DMS53 treated with DMSO at 0.1 percent for 48 hours (cell line): ENCODE results near the gene MMP13.
A peak's percentile ranks its signal among the peaks of the same experiment; 100 is the strongest.
"Not testable (repeated sequence)": the region's sequence is repeated elsewhere in the genome, so short reads cannot be mapped to it uniquely, and the experiment has no call there.

ENCODE experiments used
- DNase-seq: peaks from one replicate; lab custom pipeline; 2025; ENCODE audit not compliant: unreplicated experiment; lab: John Stamatoyannopoulos, UW

Gene MMP13

DNA sequence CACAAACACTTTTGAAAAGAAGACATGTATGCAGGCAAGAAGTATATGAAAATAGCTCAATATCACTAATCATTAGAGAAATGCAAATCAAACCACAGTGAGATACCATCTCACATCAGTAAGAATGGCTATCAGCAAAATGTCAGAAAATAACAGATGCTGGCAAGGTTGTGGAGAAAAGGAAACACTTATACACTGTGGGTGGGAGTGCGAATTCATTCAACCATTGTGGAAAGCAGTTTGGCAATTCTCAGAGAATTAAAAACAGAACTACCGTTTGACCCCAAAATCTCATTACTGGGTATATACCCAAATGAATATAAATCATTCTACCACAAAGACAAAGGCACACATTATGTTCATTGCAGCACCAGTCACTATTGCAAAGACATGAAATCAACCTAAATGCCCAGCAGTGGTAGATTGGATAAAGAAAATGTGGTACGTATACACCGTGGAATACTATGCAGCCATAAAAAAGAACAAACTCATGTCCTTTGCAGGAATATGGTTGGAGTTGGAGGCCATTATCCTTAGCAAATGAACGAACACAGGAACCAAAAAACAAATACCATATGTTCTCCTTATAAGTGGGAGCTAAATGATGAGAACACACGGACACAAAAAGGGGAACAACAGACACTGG lies 18.5 kb downstream of the MMP13 start:
- DNase-seq = no peak

- DNase-seq = no peak
Measured at GRCh38 chr11:102935514-102935913, 20.0 kb downstream of the MMP13 start.

GRCh38 chr11:102934735-102935134 lies 20.8 kb downstream of the MMP13 start:
- DNase-seq = no peak

- no peak for DNase-seq
Measured at GRCh38 chr11:102933627-102934026, 21.9 kb downstream of the MMP13 start.

DNA sequence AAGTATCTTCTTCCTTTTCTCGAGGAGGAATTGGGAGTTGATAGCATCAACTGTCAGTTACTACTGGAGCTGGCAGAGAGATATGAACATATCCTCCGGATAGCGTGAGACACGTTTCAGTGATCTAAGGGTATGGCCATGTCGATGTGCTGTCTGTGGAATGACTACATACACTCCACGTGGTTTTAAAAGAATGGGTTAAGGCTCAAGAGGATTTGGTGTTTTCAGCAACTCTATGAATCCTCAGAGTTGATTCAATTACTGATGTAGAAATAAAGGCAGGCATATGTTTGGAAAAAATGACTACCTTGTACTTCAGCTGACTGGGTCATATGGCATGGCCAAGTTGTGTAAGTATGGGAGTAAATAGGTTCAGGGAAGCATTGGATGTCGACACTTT lies 22.9 kb downstream of the MMP13 start:
- no peak for DNase-seq

- no peak for DNase-seq
Measured at GRCh38 chr11:102930451-102930850, 25.1 kb downstream of the MMP13 start.

GRCh38 chr11:102929972-102930371 lies 25.6 kb downstream of the MMP13 start:
- no peak for DNase-seq

- DNase-seq = no peak
Measured at GRCh38 chr11:102929166-102929565, 26.4 kb downstream of the MMP13 start.

DNA sequence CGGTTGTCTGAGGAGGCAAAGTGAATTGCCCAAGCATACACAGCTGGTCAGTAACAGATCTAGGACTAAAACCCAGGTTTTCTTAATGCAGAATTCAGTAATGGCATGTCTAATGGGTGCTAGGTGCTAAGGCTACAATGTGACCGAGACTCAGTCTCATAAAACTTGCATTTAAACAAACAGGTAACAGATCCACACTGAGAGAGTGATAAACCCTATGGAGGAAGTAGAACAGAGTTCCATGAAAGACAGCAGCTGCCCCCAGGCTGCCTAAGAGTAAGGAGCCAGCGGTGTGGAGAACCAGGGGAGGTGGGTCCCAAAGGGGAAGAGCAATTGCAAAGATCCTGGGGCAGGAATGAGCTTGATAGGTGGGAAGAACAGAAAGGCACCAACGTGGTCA lies 27.3 kb downstream of the MMP13 start:
- DNase-seq = no peak

GRCh38 chr11:102927624-102927990 lies 27.9 kb downstream of the MMP13 start:
- DNase-seq = no peak

DNA sequence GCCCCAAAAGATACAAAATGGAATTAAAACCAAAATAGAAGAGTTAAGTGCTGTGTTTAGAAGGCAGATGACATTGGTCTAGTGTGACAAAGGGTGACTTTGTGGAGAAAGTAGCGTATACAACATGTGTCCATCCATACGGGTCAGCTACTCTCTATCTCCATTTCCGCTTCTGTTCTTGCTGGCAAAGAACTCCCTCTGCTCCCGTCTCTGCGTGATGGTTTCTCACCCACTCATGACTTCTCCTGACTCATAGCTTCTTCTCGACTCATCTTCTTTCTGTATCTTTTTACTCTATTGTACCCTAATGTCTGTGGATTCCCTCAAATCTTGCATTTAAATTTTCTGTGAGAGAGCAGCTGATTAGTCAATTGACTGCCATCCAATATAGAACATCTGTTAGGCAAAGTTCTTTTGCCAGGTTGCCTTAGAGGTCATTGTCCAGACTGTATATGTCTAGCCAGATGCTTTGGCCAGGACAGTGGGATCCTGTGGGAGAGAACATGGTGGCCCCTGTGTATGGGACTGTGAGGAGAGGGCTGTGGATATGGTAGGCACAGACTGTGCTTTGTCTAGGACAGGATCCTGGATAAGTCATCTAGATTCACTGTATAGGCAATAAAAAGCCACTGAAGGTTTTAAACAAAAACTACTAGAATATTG lies 28.4 kb downstream of the MMP13 start:
- no peak for DNase-seq

- no peak for DNase-seq
Measured at GRCh38 chr11:102926517-102926916, 29.0 kb downstream of the MMP13 start.

GRCh38 chr11:102925988-102926387 lies 29.5 kb downstream of the MMP13 start:
- DNase-seq = no peak

GRCh38 chr11:102924851-102925380 lies 30.6 kb downstream of the MMP13 start:
- DNase-seq = no peak

DNA sequence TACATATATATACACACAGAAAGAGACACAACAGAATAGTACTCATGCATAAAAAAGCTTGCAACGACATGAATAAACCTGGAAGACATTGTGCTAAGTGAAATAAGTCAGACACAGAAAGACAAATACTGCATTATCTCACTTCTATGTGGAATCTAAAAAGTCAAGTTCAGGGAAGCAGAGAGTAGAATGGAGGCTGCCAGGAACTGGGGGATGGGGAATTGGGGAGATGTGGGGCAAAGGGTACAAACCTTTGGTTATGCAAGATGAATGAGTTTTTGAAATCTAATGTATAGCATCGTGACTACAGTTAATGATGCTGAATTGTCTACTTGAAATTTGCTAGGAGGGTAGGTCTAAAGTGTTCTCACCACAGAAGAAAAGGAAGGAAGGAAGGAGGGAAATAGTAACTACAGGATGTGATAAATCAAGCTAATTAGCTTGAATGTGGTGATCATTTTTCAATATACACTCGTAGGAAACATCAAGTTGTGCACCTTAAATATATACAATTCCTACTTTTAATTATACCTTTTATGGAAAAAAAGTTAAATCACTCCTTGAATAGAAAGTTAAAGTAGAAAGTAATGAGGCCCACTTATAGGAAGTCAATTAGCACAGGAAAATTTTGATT lies 33.8 kb downstream of the MMP13 start:
- DNase-seq = no peak

DNA sequence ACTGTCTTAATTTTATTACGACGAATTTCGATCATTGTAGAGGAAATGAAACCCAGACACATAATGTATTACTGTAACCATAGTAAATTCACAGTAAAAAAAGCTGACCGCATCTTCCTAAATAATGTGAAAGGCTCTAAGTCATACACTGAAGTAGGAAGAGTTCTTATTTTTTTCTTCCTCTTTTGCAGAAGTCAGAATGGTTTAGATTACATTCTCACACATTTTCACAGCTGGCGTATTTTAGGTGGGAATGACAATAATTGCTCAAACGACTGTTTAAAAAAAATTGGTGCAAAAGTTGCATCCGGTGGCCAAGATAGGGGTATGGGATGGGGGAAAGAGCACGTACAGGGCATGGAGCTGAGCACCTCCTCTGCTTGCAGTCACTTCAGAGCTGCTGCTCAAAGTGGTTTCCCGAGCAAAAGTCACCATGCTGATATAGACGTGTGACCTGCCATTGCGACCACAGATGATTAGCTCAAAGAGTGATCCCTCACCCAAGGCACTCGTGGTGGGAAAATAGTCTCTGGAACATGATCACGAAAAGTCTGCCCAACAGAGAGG lies 35.3 kb downstream of the MMP13 start:
- no peak for DNase-seq

DNA sequence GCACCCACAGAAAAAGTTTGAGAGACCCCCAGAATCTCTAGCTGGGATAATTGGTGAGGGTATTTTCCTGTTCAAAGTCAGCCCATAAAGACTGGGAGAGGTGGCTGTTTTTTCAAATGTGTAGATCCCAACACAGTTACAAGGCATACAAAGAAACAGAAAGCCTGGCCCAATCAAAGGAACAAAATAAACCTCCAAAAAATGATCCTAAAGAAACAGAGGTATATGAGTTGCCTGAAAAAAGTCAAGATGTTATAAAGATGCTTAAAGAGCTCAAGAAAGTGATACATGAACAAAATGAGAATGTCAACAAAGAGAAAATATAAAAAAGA lies 40.5 kb downstream of the MMP13 start:
- DNase-seq = no peak

GRCh38 chr11:102914238-102915043 lies 41.1 kb downstream of the MMP13 start:
- DNase-seq = peak; percentile 18

DNA sequence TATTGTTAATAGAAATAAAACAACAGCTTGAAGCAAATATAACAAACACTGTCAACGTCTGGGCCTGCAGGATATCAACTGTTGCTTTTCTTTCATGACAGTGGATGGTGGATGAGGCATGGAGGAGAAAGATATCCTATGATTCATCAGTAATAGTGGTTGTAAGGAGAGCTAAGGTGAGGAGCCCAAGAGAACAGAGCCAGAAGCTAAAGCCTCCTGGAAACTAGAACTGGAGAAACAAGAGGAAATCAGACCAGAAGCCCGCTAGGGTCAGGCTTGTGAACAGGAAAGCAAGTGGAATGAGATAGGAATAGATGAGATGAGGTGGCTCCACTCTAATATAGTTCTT lies 43.1 kb downstream of the MMP13 start:
- DNase-seq = no peak

- no peak for DNase-seq
Measured at GRCh38 chr11:102911758-102912481, 43.6 kb downstream of the MMP13 start.

DNA sequence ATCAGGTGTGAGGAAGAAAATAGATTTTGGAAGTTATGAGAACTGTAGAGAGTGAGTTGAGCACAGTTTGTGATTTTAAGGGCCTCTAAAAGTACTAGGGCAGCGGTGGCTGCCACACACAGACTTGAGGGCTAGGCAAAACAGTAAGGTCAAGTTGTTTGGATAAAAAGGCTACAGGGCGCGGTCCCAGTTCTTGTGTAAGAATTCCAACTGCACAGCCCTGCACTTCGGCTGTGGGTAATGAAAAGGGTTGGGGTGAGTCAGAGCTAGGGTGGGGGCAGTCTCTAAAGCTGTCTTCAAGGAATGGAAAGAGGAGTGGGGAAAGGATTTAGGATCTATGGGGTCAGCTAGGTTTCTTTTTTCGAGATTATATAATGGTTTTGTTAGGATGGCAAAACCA lies 49.7 kb downstream of the MMP13 start:
- DNase-seq = not testable (repeated sequence)
